CD4-positive, alpha-beta T cell treated with Interleukin-6 for 4 hours (primary cell): Measurements from ENCODE around the gene CD226.
A peak's percentile ranks its signal among the peaks of the same experiment; 100 is the strongest.
"Not testable (repeated sequence)": the region's sequence is repeated elsewhere in the genome, so short reads cannot be mapped to it uniquely, and the experiment has no call there.

ENCODE experiments used
- DNase-seq: peaks from one replicate; pipeline ENCODE4 v3.0.0-alpha.2; 2020; ENCODE audit warnings: mixed read lengths

CD226 gene

GRCh38 chr18:69899154-69899923 is 48.3 kb downstream of the CD226 start:
- not testable (repeated sequence) for DNase-seq

GRCh38 chr18:69898241-69898861 is 49.3 kb downstream of the CD226 start:
- peak; percentile 33 for DNase-seq

- DNase-seq = peak; percentile 44
Observed at GRCh38 chr18:69897397-69898108, 50.1 kb downstream of the CD226 start.

GRCh38 chr18:69895066-69896047 is 52.3 kb downstream of the CD226 start:
- DNase-seq = peak; percentile 31

- DNase-seq = no peak
Observed at GRCh38 chr18:69894467-69894866, 53.2 kb downstream of the CD226 start.

GRCh38 chr18:69890558-69890957 is 57.1 kb downstream of the CD226 start:
- DNase-seq = no peak

GRCh38 chr18:69889009-69889408 is 58.7 kb downstream of the CD226 start:
- DNase-seq = no peak

GRCh38 chr18:69887256-69887655 is 60.4 kb downstream of the CD226 start:
- no peak for DNase-seq

GRCh38 chr18:69885841-69886531 is 61.7 kb downstream of the CD226 start:
- DNase-seq = no peak

- no peak for DNase-seq
Observed at GRCh38 chr18:69885355-69885754, 62.3 kb downstream of the CD226 start.

GRCh38 chr18:69883781-69884180 is 63.9 kb downstream of the CD226 start:
- DNase-seq = no peak

GRCh38 chr18:69882965-69883668 is 64.6 kb downstream of the CD226 start:
- DNase-seq = no peak

- DNase-seq = no peak
Observed at GRCh38 chr18:69880083-69880482, 67.6 kb downstream of the CD226 start.

- DNase-seq = not testable (repeated sequence)
Observed at GRCh38 chr18:69879051-69879450, 68.6 kb downstream of the CD226 start.

GRCh38 chr18:69878213-69878933 is 69.3 kb downstream of the CD226 start:
- no peak for DNase-seq

GRCh38 chr18:69876490-69876889 is 71.2 kb downstream of the CD226 start:
- DNase-seq = no peak

GRCh38 chr18:69874058-69874457 is 73.6 kb downstream of the CD226 start:
- no peak for DNase-seq

GRCh38 chr18:69872661-69873060 is 75.0 kb downstream of the CD226 start:
- DNase-seq = no peak

GRCh38 chr18:69871363-69871762 is 76.3 kb downstream of the CD226 start:
- no peak for DNase-seq

GRCh38 chr18:69870736-69871135 is 76.9 kb downstream of the CD226 start:
- no peak for DNase-seq

GRCh38 chr18:69866212-69866611 is 81.5 kb downstream of the CD226 start:
- no peak for DNase-seq
